Osteoblast (primary cell): Measurements from ENCODE around the gene CDH15. TPM values are rescaled to one million over a fixed set of nuclear protein-coding genes. Genes with fewer than 3 reads are reported as not detected.

Experiments used
- DNase-seq: peaks from one replicate; pipeline ENCODE4 v3.0.0; 2011; ENCODE audit warnings: low spot score, mixed read lengths; ENCODE audit not compliant: insufficient read length; ENCODE audit errors: missing footprints
- H2AFZ ChIP-seq: 2 replicates; pipeline ENCODE4 v1.6.0; 2011; ENCODE audit warnings: mild to moderate bottlenecking, low read length
- H3K27ac ChIP-seq: 2 replicates; pipeline ENCODE4 v1.5.1; 2011; ENCODE audit warnings: mild to moderate bottlenecking, low read depth, low read length, moderate library complexity
- H3K27me3 ChIP-seq: 2 replicates; pipeline ENCODE4 v1.6.0; 2012; ENCODE audit warnings: mild to moderate bottlenecking, control low read depth, inconsistent platforms, low read length, moderate library complexity; ENCODE audit not compliant: insufficient read depth
- H3K36me3 ChIP-seq: 2 replicates; pipeline ENCODE4 v1.5.1; 2011; ENCODE audit warnings: mild to moderate bottlenecking, low read length, control low read depth, moderate library complexity; ENCODE audit not compliant: insufficient read depth
- H3K4me1 ChIP-seq: 2 replicates; pipeline ENCODE4 v1.5.1; 2011; ENCODE audit warnings: mild to moderate bottlenecking, low read length, control low read depth, moderate library complexity; ENCODE audit not compliant: insufficient read depth
- H3K4me2 ChIP-seq: 2 replicates; pipeline ENCODE4 v1.6.0; 2011; ENCODE audit warnings: mild to moderate bottlenecking, low read length; ENCODE audit not compliant: insufficient read depth
- H3K4me3 ChIP-seq: fragments of 200-600 bp; sonication (generic); 3 replicates; pipeline ENCODE4 v1.5.1; 2012; ENCODE audit warnings: mild to moderate bottlenecking, low read length, inconsistent platforms; ENCODE audit not compliant: insufficient read depth
- H3K79me2 ChIP-seq: 2 replicates; pipeline ENCODE4 v1.6.0; 2012; ENCODE audit warnings: mild to moderate bottlenecking, low read length, control low read depth, inconsistent platforms; ENCODE audit not compliant: insufficient read depth
- H3K9me3 ChIP-seq: 2 replicates; pipeline ENCODE4 v1.5.1; 2011; ENCODE audit warnings: low read depth, low read length, control low read depth
- H4K20me1 ChIP-seq: 2 replicates; pipeline ENCODE4 v1.6.0; 2012; ENCODE audit warnings: mild to moderate bottlenecking, low read length, control low read depth; ENCODE audit not compliant: insufficient read depth
- total RNA-seq: library from RNA; depleted of rRNA; stranded (reverse); fragments of >200 nt; gene quantifications from 2 replicates; pipeline ENCODE4 v1.2.3, GENCODE V29; 2012
- TF ChIP-seq, protein P1 (sequence below): IDR thresholded peaks from 2 replicates; pipeline ENCODE4 v1.5.1; 2011; ENCODE audit warnings: mild to moderate bottlenecking, low read depth, low read length, moderate library complexity; ENCODE audit errors: extremely low read depth

The CDH15 gene
- total RNA-seq, 1 donor = 2.2 TPM

DNA sequence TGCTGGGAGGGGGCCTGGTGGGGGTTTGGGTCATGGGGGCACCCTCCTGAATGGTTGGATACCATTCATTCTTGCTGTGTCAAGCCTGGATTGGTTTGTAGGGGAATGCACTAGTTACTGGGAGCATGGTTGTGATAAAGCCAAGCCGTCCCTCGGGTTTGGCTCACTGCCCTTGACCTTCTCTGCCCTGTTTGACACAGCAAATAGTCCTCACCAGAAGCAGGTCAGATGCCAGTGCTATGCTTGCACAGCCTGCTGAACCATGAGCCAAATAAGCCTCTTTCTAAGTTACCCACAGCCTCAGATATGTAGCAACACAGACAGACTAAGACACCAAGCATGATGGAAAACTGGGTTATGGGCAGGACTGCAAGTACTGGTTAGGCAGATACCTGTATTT, 60.6 kb downstream of the CDH15 start:
- peaks cover 48% of the 10 kb centered on the region for H3K9me3 ChIP-seq
- TF ChIP-seq, protein P1, sequence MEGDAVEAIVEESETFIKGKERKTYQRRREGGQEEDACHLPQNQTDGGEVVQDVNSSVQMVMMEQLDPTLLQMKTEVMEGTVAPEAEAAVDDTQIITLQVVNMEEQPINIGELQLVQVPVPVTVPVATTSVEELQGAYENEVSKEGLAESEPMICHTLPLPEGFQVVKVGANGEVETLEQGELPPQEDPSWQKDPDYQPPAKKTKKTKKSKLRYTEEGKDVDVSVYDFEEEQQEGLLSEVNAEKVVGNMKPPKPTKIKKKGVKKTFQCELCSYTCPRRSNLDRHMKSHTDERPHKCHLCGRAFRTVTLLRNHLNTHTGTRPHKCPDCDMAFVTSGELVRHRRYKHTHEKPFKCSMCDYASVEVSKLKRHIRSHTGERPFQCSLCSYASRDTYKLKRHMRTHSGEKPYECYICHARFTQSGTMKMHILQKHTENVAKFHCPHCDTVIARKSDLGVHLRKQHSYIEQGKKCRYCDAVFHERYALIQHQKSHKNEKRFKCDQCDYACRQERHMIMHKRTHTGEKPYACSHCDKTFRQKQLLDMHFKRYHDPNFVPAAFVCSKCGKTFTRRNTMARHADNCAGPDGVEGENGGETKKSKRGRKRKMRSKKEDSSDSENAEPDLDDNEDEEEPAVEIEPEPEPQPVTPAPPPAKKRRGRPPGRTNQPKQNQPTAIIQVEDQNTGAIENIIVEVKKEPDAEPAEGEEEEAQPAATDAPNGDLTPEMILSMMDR = no peak
- H2AFZ ChIP-seq = no peak overlapping the region
- no peak overlapping the region for H3K4me3 ChIP-seq
- no peaks in the 10 kb centered on the region for H3K27me3 ChIP-seq
- H3K4me1 ChIP-seq = no peaks in the 10 kb centered on the region
- no peak overlapping the region for H3K4me2 ChIP-seq
- no peaks in the 10 kb centered on the region for H4K20me1 ChIP-seq
- peaks cover 69% of the 10 kb centered on the region for H3K36me3 ChIP-seq
- H3K27ac ChIP-seq = no peak overlapping the region
- peaks cover 22% of the 10 kb centered on the region for H3K79me2 ChIP-seq
- no peak for DNase-seq

DNA sequence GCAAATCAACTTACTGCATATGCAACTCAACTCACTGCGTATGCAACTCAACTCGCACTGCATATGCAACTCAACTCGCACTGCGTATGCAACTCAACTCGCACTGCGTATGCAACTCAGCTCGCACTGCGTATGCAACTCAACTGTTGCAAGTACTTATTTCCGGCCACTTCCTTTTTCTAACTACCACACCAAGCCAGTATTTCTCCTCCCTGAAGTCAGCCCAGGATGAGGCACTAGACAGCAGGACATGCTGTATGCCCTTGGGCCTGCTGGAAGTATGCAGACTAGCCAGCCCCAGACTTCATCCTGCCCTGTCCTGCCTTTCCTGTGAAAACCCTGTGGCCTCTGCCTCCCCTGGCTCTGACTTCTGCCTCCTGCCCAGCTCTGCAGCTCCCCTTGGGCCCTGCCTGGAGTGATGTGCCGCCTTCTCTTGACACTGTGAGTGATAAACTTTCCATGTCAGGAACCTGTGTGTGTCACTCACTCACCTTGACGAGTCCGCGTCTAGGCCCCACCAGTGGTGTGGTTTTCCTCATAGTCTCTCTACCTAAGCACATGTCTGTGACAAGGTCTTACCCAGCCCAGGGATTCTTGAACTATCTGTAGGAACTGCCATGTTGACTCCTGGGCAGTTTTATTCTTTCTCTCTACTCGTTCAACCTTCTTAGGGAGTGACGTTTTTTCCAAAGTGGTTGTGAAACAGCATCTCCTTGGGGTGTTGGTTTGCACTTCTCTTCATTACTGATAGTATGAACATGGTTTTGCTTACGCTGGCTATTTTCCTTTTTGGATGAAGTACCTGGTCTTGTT, 62.3 kb downstream of the CDH15 start:
- H3K79me2 ChIP-seq = peaks cover 10% of the 10 kb centered on the region
- no peaks in the 10 kb centered on the region for H4K20me1 ChIP-seq
- H3K9me3 ChIP-seq = peaks cover 31% of the 10 kb centered on the region
- H2AFZ ChIP-seq = no peak overlapping the region
- H3K4me2 ChIP-seq = no peak overlapping the region
- DNase-seq = no peak
- no peaks in the 10 kb centered on the region for H3K27me3 ChIP-seq
- peaks cover 52% of the 10 kb centered on the region for H3K36me3 ChIP-seq
- no peak overlapping the region for H3K27ac ChIP-seq
- no peak overlapping the region for H3K4me3 ChIP-seq
- TF ChIP-seq, protein P1 = no peak
- H3K4me1 ChIP-seq = no peaks in the 10 kb centered on the region

DNA sequence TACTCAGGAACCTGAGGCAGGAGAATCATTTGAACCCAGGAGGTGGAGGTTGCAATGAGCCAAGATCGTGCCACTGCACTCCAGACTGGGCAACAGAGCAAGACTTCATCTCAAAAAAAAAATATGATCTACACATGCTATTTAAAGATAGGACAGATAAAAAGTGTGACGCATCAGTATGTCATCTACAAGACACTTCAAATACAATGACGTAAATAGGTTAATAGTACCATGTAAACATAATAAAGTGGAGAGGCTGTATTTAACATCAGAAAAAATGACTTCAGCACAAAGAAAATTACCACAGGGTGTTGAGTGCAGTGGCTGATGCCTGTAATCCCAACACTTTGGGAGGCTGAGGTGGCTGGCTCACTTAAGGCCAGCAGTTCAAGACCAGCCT, 66.2 kb downstream of the CDH15 start:
- H3K27ac ChIP-seq = no peak overlapping the region
- no peak for DNase-seq
- TF ChIP-seq, protein P1 = no peak

DNA sequence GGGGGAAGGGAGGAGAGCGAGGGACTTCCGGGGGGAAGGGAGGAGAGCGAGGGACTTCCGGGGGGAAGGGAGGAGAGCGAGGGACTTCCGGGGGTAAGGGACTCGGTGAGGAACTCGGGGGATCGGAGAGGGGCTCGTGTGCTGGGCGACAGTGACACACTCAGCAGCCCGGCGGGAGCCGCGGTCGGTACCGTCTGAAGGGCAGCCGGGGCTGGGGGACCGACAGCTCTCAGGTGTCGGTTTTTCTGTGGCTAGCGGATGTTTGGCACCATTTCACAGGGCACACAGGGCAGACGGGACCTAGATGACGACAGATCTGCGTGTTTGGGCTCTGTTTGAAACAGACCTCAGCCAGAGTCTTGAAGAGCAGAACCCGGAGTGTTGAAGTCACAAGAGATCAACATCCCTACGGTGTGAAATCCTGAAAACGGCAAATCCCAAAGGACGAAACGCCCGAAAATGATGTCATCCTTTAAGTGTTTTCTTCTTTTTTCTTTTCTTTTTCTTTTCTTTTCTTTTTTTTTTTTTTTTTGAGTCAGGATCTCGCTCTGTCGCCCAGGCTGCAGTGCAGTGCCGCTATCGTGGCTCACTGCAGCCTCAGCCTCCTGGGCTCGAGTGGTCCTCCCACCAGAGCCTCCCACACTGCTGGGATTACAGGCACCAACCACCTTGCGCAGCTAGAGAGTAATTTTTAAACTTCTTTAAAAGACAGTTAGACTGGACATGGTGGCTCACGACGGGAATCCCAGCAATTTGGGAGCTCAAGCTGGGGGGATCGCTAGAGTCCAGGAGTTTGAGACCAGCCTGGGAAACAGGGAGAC, 69.8 kb downstream of the CDH15 start:
- Histone ChIP-seq H3K4me1 (peaks cover 3% of the 10 kb centered on the region), H2AFZ (peak overlapping the region; percentile 97), H3K4me2 (peak overlapping the region; percentile 83), H3K9me3 (no peaks in the 10 kb centered on the region), H3K27ac (peak overlapping the region; percentile 97), H4K20me1 (no peaks in the 10 kb centered on the region), H3K79me2 (peaks cover 2% of the 10 kb centered on the region), H3K36me3 (no peaks in the 10 kb centered on the region), H3K27me3 (no peaks in the 10 kb centered on the region), H3K4me3 (peak overlapping the region; percentile 98)
- TF ChIP-seq, protein P1 = no peak
- DNase-seq = peak; percentile 94

More for the DNA sequence above, 66.2 kb downstream of the CDH15 start:
- H3K36me3 ChIP-seq = peaks cover 19% of the 10 kb centered on the region
- H3K27me3 ChIP-seq = no peaks in the 10 kb centered on the region
- no peak overlapping the region for H2AFZ ChIP-seq
- peaks cover 3% of the 10 kb centered on the region for H3K4me1 ChIP-seq
- H4K20me1 ChIP-seq = no peaks in the 10 kb centered on the region
- no peak overlapping the region for H3K4me3 ChIP-seq
- H3K4me2 ChIP-seq = no peak overlapping the region
- peaks cover 8% of the 10 kb centered on the region for H3K9me3 ChIP-seq
- H3K79me2 ChIP-seq = peaks cover 2% of the 10 kb centered on the region
